Measurements from ENCODE around the gene PHLDB3.

The PHLDB3 gene

DNA sequence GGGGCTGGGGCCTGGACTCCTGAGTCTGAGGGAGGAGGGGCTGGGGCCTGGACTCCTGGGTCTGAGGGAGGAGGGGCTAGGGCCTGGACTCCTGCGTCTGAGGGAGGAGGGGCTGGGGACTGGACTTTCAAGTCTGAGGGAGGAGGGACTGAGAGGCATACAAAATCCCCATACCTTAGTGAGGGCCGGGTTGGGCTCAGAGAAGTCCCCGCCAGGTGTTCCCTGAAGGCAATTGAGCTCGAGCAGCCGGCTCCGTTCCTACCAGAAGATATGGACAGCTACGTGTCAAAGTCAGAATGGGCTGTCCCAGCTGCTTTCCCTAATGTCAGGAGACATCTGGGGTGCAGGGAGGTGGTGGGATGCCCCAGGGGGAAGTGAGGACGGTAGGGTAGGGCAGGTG, 9.5 kb downstream of the PHLDB3 start:
- DNase-seq (ENCODE audit: low read depth): no peak
- no peak overlapping the region for H3K4me3 ChIP-seq (ENCODE audit: low read depth, low read length)
- TF ChIP-seq, protein P1, sequence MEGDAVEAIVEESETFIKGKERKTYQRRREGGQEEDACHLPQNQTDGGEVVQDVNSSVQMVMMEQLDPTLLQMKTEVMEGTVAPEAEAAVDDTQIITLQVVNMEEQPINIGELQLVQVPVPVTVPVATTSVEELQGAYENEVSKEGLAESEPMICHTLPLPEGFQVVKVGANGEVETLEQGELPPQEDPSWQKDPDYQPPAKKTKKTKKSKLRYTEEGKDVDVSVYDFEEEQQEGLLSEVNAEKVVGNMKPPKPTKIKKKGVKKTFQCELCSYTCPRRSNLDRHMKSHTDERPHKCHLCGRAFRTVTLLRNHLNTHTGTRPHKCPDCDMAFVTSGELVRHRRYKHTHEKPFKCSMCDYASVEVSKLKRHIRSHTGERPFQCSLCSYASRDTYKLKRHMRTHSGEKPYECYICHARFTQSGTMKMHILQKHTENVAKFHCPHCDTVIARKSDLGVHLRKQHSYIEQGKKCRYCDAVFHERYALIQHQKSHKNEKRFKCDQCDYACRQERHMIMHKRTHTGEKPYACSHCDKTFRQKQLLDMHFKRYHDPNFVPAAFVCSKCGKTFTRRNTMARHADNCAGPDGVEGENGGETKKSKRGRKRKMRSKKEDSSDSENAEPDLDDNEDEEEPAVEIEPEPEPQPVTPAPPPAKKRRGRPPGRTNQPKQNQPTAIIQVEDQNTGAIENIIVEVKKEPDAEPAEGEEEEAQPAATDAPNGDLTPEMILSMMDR (IDR thresholded peaks at IDR 0.05; ENCODE audit: low read depth, low read length, missing control alignments): no peak

DNA sequence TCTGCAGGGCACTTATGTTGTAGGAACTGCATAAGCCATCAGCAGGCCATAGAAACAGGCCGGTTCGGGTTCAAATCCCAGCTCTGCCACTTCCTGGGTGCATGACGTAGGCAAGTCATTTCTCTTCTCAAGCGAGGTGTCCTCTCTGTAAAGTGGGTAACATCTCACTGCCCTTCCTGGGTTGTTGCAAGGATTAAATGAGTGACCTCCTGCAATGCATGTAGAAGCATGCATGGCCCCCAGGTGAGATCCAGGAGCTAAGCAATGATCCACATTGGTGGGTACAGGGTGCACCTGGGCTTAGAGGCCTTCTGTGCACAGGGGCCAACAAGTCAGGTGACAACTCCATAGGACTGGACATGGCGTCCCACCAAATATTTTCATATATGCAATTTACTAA, 13.8 kb downstream of the PHLDB3 start:
- TF ChIP-seq, protein P1 (IDR thresholded peaks at IDR 0.05; ENCODE audit: low read depth, low read length, missing control alignments): no peak
- no peak overlapping the region for H3K4me3 ChIP-seq (ENCODE audit: low read depth, low read length)
- no peak for DNase-seq (ENCODE audit: low read depth)

DNA sequence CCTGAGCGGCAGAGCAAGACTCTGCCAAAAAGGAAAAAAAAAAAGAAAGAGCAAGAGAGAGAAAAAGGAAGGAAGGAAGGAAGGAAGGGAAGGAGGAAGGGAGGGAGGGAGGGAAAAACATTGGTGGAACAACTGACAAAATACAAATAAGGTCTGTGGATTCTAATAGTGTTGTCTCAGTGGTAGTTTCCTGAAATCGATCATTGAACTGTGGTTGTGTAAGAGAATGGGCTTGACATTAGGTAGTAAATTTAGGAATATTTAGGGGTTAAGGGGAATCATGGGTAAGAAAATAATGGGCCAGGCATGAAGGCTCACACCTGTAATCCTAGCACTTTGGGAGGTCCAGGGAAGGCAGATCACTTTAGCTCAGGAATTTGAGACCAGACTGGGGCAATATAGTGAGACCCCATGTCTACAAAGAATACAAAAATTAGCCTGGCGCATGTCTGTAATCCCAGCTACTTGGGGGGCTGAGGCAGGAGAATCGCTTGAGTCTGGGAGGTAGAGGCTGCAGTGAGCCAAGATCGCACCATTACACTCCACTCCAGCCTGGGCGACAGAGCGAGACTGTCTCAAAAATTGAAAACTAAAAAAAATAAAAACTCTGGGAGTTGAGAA, 14.5 kb downstream of the PHLDB3 start:
- TF ChIP-seq, protein P1 (IDR thresholded peaks at IDR 0.05; ENCODE audit: low read depth, low read length, missing control alignments): no peak
- no peak for DNase-seq (ENCODE audit: low read depth)
- no peak overlapping the region for H3K4me3 ChIP-seq (ENCODE audit: low read depth, low read length)

DNA sequence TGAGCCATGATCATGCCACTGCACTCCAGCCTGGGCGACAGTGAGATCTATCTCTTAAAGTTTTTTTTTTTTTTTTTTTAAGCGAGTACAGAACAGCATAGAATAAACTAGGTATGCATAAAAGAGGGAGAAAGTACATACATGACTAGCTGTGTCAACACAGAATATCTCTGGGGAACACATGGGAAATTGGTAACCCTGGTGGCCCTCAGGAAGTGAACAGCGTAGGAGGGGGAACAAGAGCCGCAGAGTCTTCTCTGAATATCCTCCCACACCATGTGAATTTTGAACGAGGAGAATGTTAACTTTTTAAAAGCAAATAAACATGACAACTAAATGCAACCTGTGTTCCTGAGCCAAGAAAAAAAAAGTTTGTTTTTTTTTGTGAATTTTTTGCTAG, 15.2 kb downstream of the PHLDB3 start:
- no peak for DNase-seq (ENCODE audit: low read depth)
- no peak overlapping the region for H3K4me3 ChIP-seq (ENCODE audit: low read depth, low read length)
- TF ChIP-seq, protein P1 (IDR thresholded peaks at IDR 0.05; ENCODE audit: low read depth, low read length, missing control alignments): no peak

GRCh38 chr19:43488179-43488578, 16.4 kb downstream of the PHLDB3 start:
- TF ChIP-seq, protein P1 (IDR thresholded peaks at IDR 0.05; ENCODE audit: low read depth, low read length, missing control alignments): no peak
- no peak overlapping the region for H3K4me3 ChIP-seq (ENCODE audit: low read depth, low read length)
- no peak for DNase-seq (ENCODE audit: low read depth)

- TF ChIP-seq, protein P1 (IDR thresholded peaks at IDR 0.05; ENCODE audit: low read depth, low read length, missing control alignments): no peak
- no peak for DNase-seq (ENCODE audit: low read depth)
- H3K4me3 ChIP-seq (ENCODE audit: low read depth, low read length): no peak overlapping the region
These were observed 18.1 kb downstream of the PHLDB3 start for GRCh38 chr19:43486412-43486811.

DNA sequence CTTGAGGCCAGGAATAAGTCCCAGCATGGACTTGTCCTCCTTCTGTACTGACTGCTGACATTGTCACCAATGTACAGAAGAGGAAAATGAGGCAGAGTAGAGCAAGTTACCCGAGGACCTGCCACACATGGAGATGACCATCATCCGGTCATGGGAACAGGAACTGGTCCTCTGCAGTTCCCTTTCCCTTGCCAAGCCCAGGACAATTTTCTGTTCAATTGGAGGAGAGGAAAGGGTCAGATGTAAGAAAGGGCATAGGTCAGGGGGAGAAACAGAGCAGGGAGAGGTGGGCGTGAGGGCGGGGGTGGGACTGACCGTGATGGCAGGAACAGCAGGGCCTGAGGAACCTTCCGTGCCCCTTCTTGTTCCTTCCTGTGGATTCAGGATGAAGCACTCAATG, 18.6 kb downstream of the PHLDB3 start:
- no peak for DNase-seq (ENCODE audit: low read depth)
- TF ChIP-seq, protein P1 (IDR thresholded peaks at IDR 0.05; ENCODE audit: low read depth, low read length, missing control alignments): no peak
- H3K4me3 ChIP-seq (ENCODE audit: low read depth, low read length): no peak overlapping the region

All from GM12864 (cell line).